K562 (cell line): ENCODE results near the gene NTRK3. TPM values are rescaled to one million over a fixed set of nuclear protein-coding genes. Genes with fewer than 3 reads are reported as not detected.

Experiments
- ATAC-seq: fragments of 200-7000 bp; cut with Tn5 transposase; 3 replicates; pipeline ENCODE4 v1.9.1; 2020; ENCODE audit warnings: moderate library complexity
- BruUV-seq: library from RNA; stranded (reverse); fragments of 400-500 nt; replicated peaks from 2 replicates; lab custom pipeline; 2021; lab: Mats Ljungman, UMichigan
- CTCF ChIA-PET: fragments of 300-600 bp; formaldehyde crosslinking; extraction: SDS; loops from one replicate; lab custom pipeline; 2021; ENCODE audit warnings: low intra/inter-chr PET ratio; lab: Yijun Ruan, JAX
- POLR2A ChIA-PET: fragments of 300-600, 350-650 bp; sonication (Branson Sonifier 250); formaldehyde crosslinking; extraction: SDS; loops from one replicate; lab custom pipeline; 2021; ENCODE audit warnings: antibody characterized with exemption, inconsistent platforms; lab: Yijun Ruan, JAX
- DNase-seq, 4 experiments: peaks; one replicate each; pipeline versions ENCODE4 v3.0.0 to v3.0.0-alpha.2; 2011 to 2018; ENCODE audit warnings: low spot score in 3 of 4, mixed read lengths in 3 of 4; ENCODE audit errors: extremely low read depth in 1 of 4
- FAIRE-seq: peaks from 2 replicates; lab custom pipeline; 2011; peaks lifted over from hg19 to GRCh38; lab: Jason Lieb, UNC
- H2AFZ ChIP-seq: 2 replicates; pipeline ENCODE4 v1.6.0; 2011; ENCODE audit warnings: low read depth, low read length, control low read depth, inconsistent platforms
- H3K27ac ChIP-seq: fragments of 200-600 bp; 3 replicates; pipeline ENCODE4 v1.8.0; 2011; ENCODE audit warnings: low read depth, mild to moderate bottlenecking, control low read depth, inconsistent platforms, low read length, moderate library complexity, mixed read lengths; ENCODE audit errors: extremely low read depth
- H3K27me3 ChIP-seq, 2 experiments: fragments of 300-600 bp in 1 of 2; 2 replicates in 1 of 2; 3 replicates in 1 of 2; pipeline versions ENCODE4 v1.6.0 to v1.8.0; 2011; ENCODE audit warnings: inconsistent platforms in 2 of 2, low read length in 2 of 2, mild to moderate bottlenecking in 1 of 2, mixed read lengths in 1 of 2, moderate library complexity in 1 of 2; ENCODE audit not compliant: control insufficient read depth in 2 of 2, insufficient read depth in 2 of 2
- H3K36me3 ChIP-seq: fragments of 300-600 bp; 3 replicates; pipeline ENCODE4 v1.8.0; 2011; ENCODE audit warnings: mild to moderate bottlenecking, low read length, inconsistent platforms; ENCODE audit not compliant: control insufficient read depth, insufficient read depth
- H3K4me1 ChIP-seq, 2 experiments: fragments of 200-600 bp in 1 of 2; replicated peaks in 1 of 2; 2 replicates in 1 of 2; 3 replicates in 1 of 2; pipeline versions ENCODE4 v1.5.1 to v1.8.0; 2011; ENCODE audit warnings: inconsistent platforms in 2 of 2, low read length in 2 of 2, mild to moderate bottlenecking in 1 of 2, mixed read lengths in 1 of 2, moderate library complexity in 1 of 2; ENCODE audit not compliant: control insufficient read depth in 2 of 2, insufficient read depth in 2 of 2
- H3K4me2 ChIP-seq: 2 replicates; pipeline ENCODE4 v1.6.1; 2011; ENCODE audit warnings: low read length, control low read depth, inconsistent platforms, mixed read lengths; ENCODE audit not compliant: insufficient read depth
- H3K4me3 ChIP-seq: fragments of 200-600 bp; sonication (generic), shearing (Covaris generic); 2 replicates; pipeline ENCODE4 v1.5.1; 2016; ENCODE audit warnings: control low read depth, inconsistent platforms
- H3K79me2 ChIP-seq: fragments of 200-600 bp; 3 replicates; pipeline ENCODE4 v1.8.0; 2011; ENCODE audit warnings: low read length, inconsistent platforms; ENCODE audit not compliant: control insufficient read depth, insufficient read depth
- H3K9ac ChIP-seq, 2 experiments: 2 replicates each; pipeline versions ENCODE4 v1.6.0 to v1.6.1; 2011; ENCODE audit warnings: low read depth in 2 of 2, low read length in 2 of 2, control low read depth in 1 of 2, inconsistent platforms in 1 of 2, mild to moderate bottlenecking in 1 of 2, mixed read lengths in 1 of 2; ENCODE audit not compliant: insufficient read depth in 1 of 2
- H3K9me1 ChIP-seq: one replicate; pipeline ENCODE4 v1.6.0; 2011; ENCODE audit warnings: inconsistent platforms, mild to moderate bottlenecking, low read length, moderate library complexity; ENCODE audit not compliant: control insufficient read depth, insufficient read depth
- H3K9me3 ChIP-seq: replicated peaks from 2 replicates; pipeline ENCODE4 v1.5.1; 2011; ENCODE audit warnings: low read depth, low read length, inconsistent platforms; ENCODE audit not compliant: control insufficient read depth, insufficient read depth
- H4K20me1 ChIP-seq: replicated peaks from 2 replicates; pipeline ENCODE4 v1.6.1; 2011; ENCODE audit warnings: low read length, inconsistent platforms, mixed read lengths; ENCODE audit not compliant: control insufficient read depth, insufficient read depth
- CEBPB ChIP-seq: fragments of 450-650 bp; IDR thresholded peaks from 2 replicates; pipeline ENCODE4 v1.6.1; 2016; ENCODE audit warnings: missing genetic modification characterization, missing compliant biosample characterization
- CREB3 ChIP-seq: fragments of 450-650 bp; conservative IDR thresholded peaks from 2 replicates; pipeline ENCODE4 v1.6.1; 2016; ENCODE audit warnings: missing genetic modification characterization, low read depth, mild to moderate bottlenecking, missing compliant biosample characterization, moderate library complexity
- ESRRA ChIP-seq: fragments of 450-650 bp; IDR thresholded peaks from 2 replicates; pipeline ENCODE4 v1.6.1; 2014; ENCODE audit warnings: low read depth, mild to moderate bottlenecking, moderate library complexity, borderline replicate concordance
- KDM4B ChIP-seq, 2 experiments: fragments of 450-650 bp in 1 of 2; sonication (generic) in 1 of 2; IDR thresholded peaks; 2 replicates each; pipeline ENCODE4 v1.6.1; 2016 to 2017; ENCODE audit warnings: borderline replicate concordance in 2 of 2, antibody characterized with exemption in 1 of 2, low read depth in 1 of 2, mild to moderate bottlenecking in 1 of 2
- NR2C2 ChIP-seq, 2 experiments: fragments of 200-800 bp in 1 of 2; sonication (Bioruptor generic) in 1 of 2; sonication (generic) in 1 of 2; formaldehyde crosslinking in 1 of 2; IDR thresholded peaks; 2 replicates each; pipeline versions ENCODE4 v1.6.1 to v1.8.0; 2016 to 2022; ENCODE audit warnings: mild to moderate bottlenecking in 1 of 2, missing compliant biosample characterization in 1 of 2, missing genetic modification characterization in 1 of 2, missing genetic modification reagents in 1 of 2
- SIN3A ChIP-seq, 2 experiments: fragments of 150-350 bp in 1 of 2; IDR thresholded peaks; 2 replicates each; pipeline ENCODE4 v1.6.1; 2011 to 2016; ENCODE audit warnings: borderline replicate concordance in 2 of 2, low read depth in 2 of 2, low read length in 2 of 2, mild to moderate bottlenecking in 2 of 2, moderate library complexity in 2 of 2; ENCODE audit not compliant: control insufficient read depth in 1 of 2
- SMARCA5 ChIP-seq: fragments of 450-650 bp; IDR thresholded peaks from 2 replicates; pipeline ENCODE4 v1.6.1; 2016
- TRIM25 ChIP-seq: fragments of 450-650 bp; IDR thresholded peaks from 2 replicates; pipeline ENCODE4 v1.7.0; 2016; ENCODE audit warnings: borderline replicate concordance
- ZNF75A ChIP-seq: fragments of 450-650 bp; formaldehyde crosslinking; IDR thresholded peaks from 2 replicates; pipeline ENCODE4 v1.4.0; 2020; ENCODE audit warnings: mild to moderate bottlenecking
- ZSCAN32 ChIP-seq: fragments of 450-650 bp; formaldehyde crosslinking; IDR thresholded peaks from 2 replicates; pipeline ENCODE4 v1.4.0; 2020; ENCODE audit warnings: mild to moderate bottlenecking, moderate library complexity
- WGBS: fragments of 100-300 bp; shearing (Covaris generic); methylation state at CpG from one replicate; pipeline ENCODE4 v1.1.6; 2016; ENCODE audit warnings: low coverage, mixed read lengths; ENCODE audit not compliant: insufficient coverage; ENCODE audit errors: missing lambda C conversion rate; 5-methylcytosine and 5-hydroxymethylcytosine counted together
- in situ Hi-C: fragments of 300-500 bp; cut with MboI; formaldehyde crosslinking; loops from 4 replicates; pipeline ENCODE4 v1.15.0; 2018; ENCODE audit warnings: inconsistent platforms, mixed read lengths
- intact Hi-C: fragments of 100-400 bp; cut with micrococcal nuclease; formaldehyde crosslinking; loops from 2 replicates; pipeline ENCODE4 v1.14.2; 2022
- polyA plus RNA-seq, 8 experiments: library from polyadenylated mRNA; depleted of rRNA in 4 of 8; stranded (reverse) in 5 of 8; unstranded in 3 of 8; fragments of >200 nt; fragmentation: Nextera tagmentation in 2 of 8; fragmentation: Illumina TruSeq in 1 of 8; extraction: Ambion mirVana in 2 of 8; extraction: Trizol in 1 of 8; gene quantifications; 2 replicates each; pipeline versions ENCODE4 v1.2.1 to v1.2.3, GENCODE V29; 2011 to 2014; ENCODE audit warnings: inconsistent platforms in 1 of 8, missing spikeins in 1 of 8
- total RNA-seq, 7 experiments: library from RNA; depleted of rRNA in 6 of 7; stranded (reverse); fragments of >200 nt in 6 of 7; fragmentation: Illumina TruSeq in 2 of 7; extraction: Trizol in 2 of 7; gene quantifications; 2 replicates each; pipeline versions ENCODE4 v1.2.1 to v1.2.3, GENCODE V29; 2011 to 2021; ENCODE audit warnings: low replicate concordance in 1 of 7
- TF ChIP-seq, protein P1 (sequence below): fragments of 250-450 bp; sonication (Bioruptor Pico); IDR thresholded peaks from 2 replicates; pipeline ENCODE4 v1.4.0; 2020; ENCODE audit warnings: mild to moderate bottlenecking
- TF ChIP-seq, protein P2 (sequence below): fragments of 250-450 bp; sonication (Bioruptor Pico); IDR thresholded peaks from 2 replicates; pipeline ENCODE4 v1.8.0; 2021; ENCODE audit warnings: borderline replicate concordance, mild to moderate bottlenecking, moderate library complexity; ENCODE audit not compliant: poor library complexity, severe bottlenecking
- TF ChIP-seq, protein P3 (sequence below): IDR thresholded peaks from 2 replicates; pipeline ENCODE4 v1.6.1; 2016; ENCODE audit warnings: missing genetic modification characterization, missing compliant biosample characterization

Gene NTRK3
- total and polyA plus RNA-seq, 9 of the 15 experiments (the other 6 are each of a cell fraction or from before 2014, with no cell fraction given), result 0.11 to 0.13 TPM; not detected in 7

- TF ChIP-seq, protein P1, sequence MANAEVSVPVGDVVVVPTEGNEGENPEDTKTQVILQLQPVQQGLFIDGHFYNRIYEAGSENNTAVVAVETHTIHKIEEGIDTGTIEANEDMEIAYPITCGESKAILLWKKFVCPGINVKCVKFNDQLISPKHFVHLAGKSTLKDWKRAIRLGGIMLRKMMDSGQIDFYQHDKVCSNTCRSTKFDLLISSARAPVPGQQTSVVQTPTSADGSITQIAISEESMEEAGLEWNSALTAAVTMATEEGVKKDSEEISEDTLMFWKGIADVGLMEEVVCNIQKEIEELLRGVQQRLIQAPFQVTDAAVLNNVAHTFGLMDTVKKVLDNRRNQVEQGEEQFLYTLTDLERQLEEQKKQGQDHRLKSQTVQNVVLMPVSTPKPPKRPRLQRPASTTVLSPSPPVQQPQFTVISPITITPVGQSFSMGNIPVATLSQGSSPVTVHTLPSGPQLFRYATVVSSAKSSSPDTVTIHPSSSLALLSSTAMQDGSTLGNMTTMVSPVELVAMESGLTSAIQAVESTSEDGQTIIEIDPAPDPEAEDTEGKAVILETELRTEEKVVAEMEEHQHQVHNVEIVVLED (CRISPR knock-in tag), result no peak
- TF ChIP-seq SMARCA5 (no peak), CEBPB (no peak), NR2C2 (CRISPR knock-in tag; IDR thresholded peaks at IDR 0.05) (no peak), NR2C2 (tag; IDR thresholded peaks at IDR 0.05) (no peak), SIN3A (IDR thresholded peaks at IDR 0.05; ENCODE audit: borderline replicate concordance in 2 of 2, control insufficient read depth in 1 of 2, low read depth in 2 of 2, low read length in 2 of 2) (no peak), KDM4B (IDR thresholded peaks at IDR 0.05; ENCODE audit: borderline replicate concordance in 2 of 2, low read depth in 1 of 2) (no peak), ESRRA (no peak)
These were observed 383.0 kb downstream of the NTRK3 start (continued) for GRCh38 chr15:87873516-87873915.

- POLR2A ChIA-PET, result no interaction called here
- Histone ChIP-seq H3K9me3 (no peaks in the 10 kb centered on the region), H3K9me1 (no peaks in the 10 kb centered on the region), H2AFZ (no peak overlapping the region), H3K9ac (no peak overlapping the region), H3K27me3 (no peaks in the 10 kb centered on the region), H3K36me3 (no peaks in the 10 kb centered on the region), H3K4me2 (no peak overlapping the region), H3K27ac (no peak overlapping the region), H3K4me3 (no peak overlapping the region), H3K4me1 (no peaks in the 10 kb centered on the region), H4K20me1 (no peaks in the 10 kb centered on the region; the same call in 1 of the 2 replicates), H3K79me2 (no peaks in the 10 kb centered on the region)
- ATAC-seq (no peak), DNase-seq (no peak), FAIRE-seq (no peak)
- in situ Hi-C loops (no loop called here), intact Hi-C loops (no loop called here)
- CTCF ChIA-PET, result no interaction called here
- BruUV-seq, result no TSS peak
- 0% methylated on average over 3 of the region's 3 CpGs for WGBS
- TF ChIP-seq ZNF75A (no peak), ZSCAN32 (CRISPR knock-in tag) (no peak), CREB3 (tag) (no peak), TRIM25 (no peak)
- TF ChIP-seq, protein P2, sequence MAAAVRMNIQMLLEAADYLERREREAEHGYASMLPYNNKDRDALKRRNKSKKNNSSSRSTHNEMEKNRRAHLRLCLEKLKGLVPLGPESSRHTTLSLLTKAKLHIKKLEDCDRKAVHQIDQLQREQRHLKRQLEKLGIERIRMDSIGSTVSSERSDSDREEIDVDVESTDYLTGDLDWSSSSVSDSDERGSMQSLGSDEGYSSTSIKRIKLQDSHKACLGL, result no peak
- TF ChIP-seq, protein P3, sequence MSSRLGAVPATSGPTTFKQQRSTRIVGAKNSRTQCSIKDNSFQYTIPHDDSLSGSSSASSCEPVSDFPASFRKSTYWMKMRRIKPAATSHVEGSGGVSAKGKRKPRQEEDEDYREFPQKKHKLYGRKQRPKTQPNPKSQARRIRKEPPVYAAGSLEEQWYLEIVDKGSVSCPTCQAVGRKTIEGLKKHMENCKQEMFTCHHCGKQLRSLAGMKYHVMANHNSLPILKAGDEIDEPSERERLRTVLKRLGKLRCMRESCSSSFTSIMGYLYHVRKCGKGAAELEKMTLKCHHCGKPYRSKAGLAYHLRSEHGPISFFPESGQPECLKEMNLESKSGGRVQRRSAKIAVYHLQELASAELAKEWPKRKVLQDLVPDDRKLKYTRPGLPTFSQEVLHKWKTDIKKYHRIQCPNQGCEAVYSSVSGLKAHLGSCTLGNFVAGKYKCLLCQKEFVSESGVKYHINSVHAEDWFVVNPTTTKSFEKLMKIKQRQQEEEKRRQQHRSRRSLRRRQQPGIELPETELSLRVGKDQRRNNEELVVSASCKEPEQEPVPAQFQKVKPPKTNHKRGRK (tag), result no peak
These were observed 384.7 kb downstream of the NTRK3 start for GRCh38 chr15:87871731-87872320.
